Jurkat, Clone E6-1 (cell line): Measurements from ENCODE around the gene PHF21A.
"Not testable (repeated sequence)": the region's sequence is repeated elsewhere in the genome, so short reads cannot be mapped to it uniquely, and the experiment has no call there.

Experiments
- DNase-seq: peaks from one replicate; pipeline ENCODE4 v3.0.0-alpha.2; 2011; ENCODE audit warnings: low read depth, low spot score
- H3K4me3 ChIP-seq: 2 replicates; pipeline ENCODE4 v1.5.1; 2011; ENCODE audit warnings: mild to moderate bottlenecking, low read length, control low read depth, moderate library complexity

Gene PHF21A

GRCh38 chr11:45918331-45918941, 202.8 kb downstream of the PHF21A start:
- H3K4me3 ChIP-seq: peak overlapping the region; percentile 99
- peak; percentile 49 for DNase-seq

GRCh38 chr11:45917623-45918330, 203.5 kb downstream of the PHF21A start, which contains the start of gene PEX16:
Gene PEX16 (minus strand): TSS chr11:45917877. CDS start chr11:45917811, 66 bp downstream.
- DNase-seq: peak; percentile 98
- H3K4me3 ChIP-seq: peak within 1 kb of the TSS; percentile 99

- DNase-seq: no peak
- H3K4me3 ChIP-seq: peak overlapping the region; percentile 99
Observed at GRCh38 chr11:45917286-45917622, 204.0 kb downstream of the PHF21A start.

- DNase-seq: no peak
- no peak overlapping the region for H3K4me3 ChIP-seq
Observed at GRCh38 chr11:45915446-45915845, 205.8 kb downstream of the PHF21A start.

- H3K4me3 ChIP-seq: no peak overlapping the region
- no peak for DNase-seq
Observed at GRCh38 chr11:45913942-45914635, 207.2 kb downstream of the PHF21A start.

- no peak for DNase-seq
- H3K4me3 ChIP-seq: no peak overlapping the region
Observed at GRCh38 chr11:45913514-45913913, 207.7 kb downstream of the PHF21A start.

- H3K4me3 ChIP-seq: no peak overlapping the region
- no peak for DNase-seq
Observed at GRCh38 chr11:45910623-45911022, 210.6 kb downstream of the PHF21A start.

GRCh38 chr11:45909594-45910475, 211.4 kb downstream of the PHF21A start:
- no peak for DNase-seq
- no peak overlapping the region for H3K4me3 ChIP-seq

GRCh38 chr11:45907911-45908370, 213.3 kb downstream of the PHF21A start:
- no peak overlapping the region for H3K4me3 ChIP-seq
- no peak for DNase-seq

GRCh38 chr11:45906965-45907611, 214.2 kb downstream of the PHF21A start, which contains the start of gene FREY1:
Gene FREY1 (minus strand): TSS chr11:45907271. CDS start chr11:45907245, 26 bp downstream.
- no peak within 1 kb of the TSS for H3K4me3 ChIP-seq
- DNase-seq: no peak

- no peak overlapping the region for H3K4me3 ChIP-seq
- DNase-seq: no peak
Observed at GRCh38 chr11:45906096-45906682, 215.1 kb downstream of the PHF21A start.

- not testable (repeated sequence) for DNase-seq, H3K4me3 ChIP-seq
Observed at GRCh38 chr11:45905576-45905975, 215.7 kb downstream of the PHF21A start.

GRCh38 chr11:45905095-45905494, 216.2 kb downstream of the PHF21A start:
- DNase-seq: no peak
- H3K4me3 ChIP-seq: no peak overlapping the region

GRCh38 chr11:45904309-45904915, 216.8 kb downstream of the PHF21A start:
- DNase-seq: no peak
- no peak overlapping the region for H3K4me3 ChIP-seq

GRCh38 chr11:45902452-45903380, 218.5 kb downstream of the PHF21A start:
- DNase-seq: no peak
- H3K4me3 ChIP-seq: no peak overlapping the region

GRCh38 chr11:45901626-45902025, 219.6 kb downstream of the PHF21A start:
- DNase-seq: no peak
- H3K4me3 ChIP-seq: no peak overlapping the region
